Testis (tissue), 3 donors: ENCODE data around the gene RUNX3. TPM values are rescaled to one million over a fixed set of nuclear protein-coding genes. Genes with fewer than 3 reads are reported as not detected.

Source experiments
- DNase-seq: peaks from one replicate; pipeline ENCODE4 v3.0.0-alpha.2; 2019
- H3K27ac ChIP-seq, 2 donors: fragments of 200-600 bp; sonication (generic); one replicate each; pipeline ENCODE4 v1.5.1; 2019
- H3K27me3 ChIP-seq: fragments of 200-600 bp; sonication (generic); one replicate; pipeline ENCODE4 v1.5.1; 2019
- H3K36me3 ChIP-seq: fragments of 200-600 bp; sonication (generic); one replicate; pipeline ENCODE4 v1.5.1; 2017; ENCODE audit warnings: low read depth; ENCODE audit errors: missing control alignments
- H3K4me1 ChIP-seq: fragments of 200-600 bp; sonication (generic); one replicate; pipeline ENCODE4 v1.5.1; 2019
- H3K4me3 ChIP-seq, 2 donors: fragments of 200-600 bp; sonication (generic); one replicate each; pipeline ENCODE4 v1.5.1; 2017 to 2019
- H3K9me3 ChIP-seq: fragments of 200-600 bp; sonication (generic); one replicate; pipeline ENCODE4 v1.5.1; 2017
- CTCF ChIP-seq, 3 experiments: fragments of 450-650 bp in 2 of 3; fragments of 200-600 bp in 1 of 3; sonication (generic) in 1 of 3; IDR thresholded peaks; one replicate each; pipeline ENCODE4 v1.5.1; 2016 to 2019; ENCODE audit warnings: antibody characterized with exemption in 3 of 3, mild to moderate bottlenecking in 2 of 3, moderate library complexity in 1 of 3
- POLR2A ChIP-seq: fragments of 450-650 bp; IDR thresholded peaks from one replicate; pipeline ENCODE4 v1.6.1; 2017; ENCODE audit warnings: antibody characterized with exemption, mild to moderate bottlenecking, moderate library complexity
- WGBS, 2 donors: methylation state at CpG; one replicate each; pipeline ENCODE4 v1.1.5; 2018; 5-methylcytosine and 5-hydroxymethylcytosine counted together
- intact Hi-C: fragments of 100-400 bp; cut with DNase I; formaldehyde crosslinking; loops from one replicate; pipeline ENCODE4 v1.15.1; 2023; ENCODE audit warnings: low total_unique reads
- polyA plus RNA-seq: library from polyadenylated mRNA; stranded (reverse); fragments of 350-450 nt; fragmentation: Illumina TruSeq; extraction: RNeasy Lipid Tissue Mini Kit (QIAGEN cat#74804); gene quantifications from one replicate; pipeline ENCODE4 v1.2.3, GENCODE V29; 2014; ENCODE audit warnings: low read depth, low replicate concordance; ENCODE audit not compliant: insufficient read depth
- total RNA-seq, 2 donors: library from RNA; depleted of rRNA; stranded (reverse); fragments of >200 nt; gene quantifications; one replicate each; pipeline ENCODE4 v1.2.3, GENCODE V29; 2016

The RUNX3 gene
- total and polyA plus RNA-seq, 3 donors from 2014 or later: 5.1 to 6.4 (median 5.7) TPM

GRCh38 chr1:24867084-24867870, 62.8 kb downstream of the RUNX3 start:
- no peak for TF ChIP-seq POLR2A
- DNase-seq: no peak
- H3K9me3 ChIP-seq: no peaks in the 10 kb centered on the region
- no peak overlapping the region for H3K27ac ChIP-seq
- no peaks in the 10 kb centered on the region for H3K4me1 ChIP-seq
- WGBS, 2 donors: 60 to 61% methylated on average over 16 to 18 of the region's 18 CpGs
- intact Hi-C loops: no loop called here
- H3K27me3 ChIP-seq: no peaks in the 10 kb centered on the region
- no peak overlapping the region for H3K4me3 ChIP-seq
- no peaks in the 10 kb centered on the region for H3K36me3 ChIP-seq

DNA sequence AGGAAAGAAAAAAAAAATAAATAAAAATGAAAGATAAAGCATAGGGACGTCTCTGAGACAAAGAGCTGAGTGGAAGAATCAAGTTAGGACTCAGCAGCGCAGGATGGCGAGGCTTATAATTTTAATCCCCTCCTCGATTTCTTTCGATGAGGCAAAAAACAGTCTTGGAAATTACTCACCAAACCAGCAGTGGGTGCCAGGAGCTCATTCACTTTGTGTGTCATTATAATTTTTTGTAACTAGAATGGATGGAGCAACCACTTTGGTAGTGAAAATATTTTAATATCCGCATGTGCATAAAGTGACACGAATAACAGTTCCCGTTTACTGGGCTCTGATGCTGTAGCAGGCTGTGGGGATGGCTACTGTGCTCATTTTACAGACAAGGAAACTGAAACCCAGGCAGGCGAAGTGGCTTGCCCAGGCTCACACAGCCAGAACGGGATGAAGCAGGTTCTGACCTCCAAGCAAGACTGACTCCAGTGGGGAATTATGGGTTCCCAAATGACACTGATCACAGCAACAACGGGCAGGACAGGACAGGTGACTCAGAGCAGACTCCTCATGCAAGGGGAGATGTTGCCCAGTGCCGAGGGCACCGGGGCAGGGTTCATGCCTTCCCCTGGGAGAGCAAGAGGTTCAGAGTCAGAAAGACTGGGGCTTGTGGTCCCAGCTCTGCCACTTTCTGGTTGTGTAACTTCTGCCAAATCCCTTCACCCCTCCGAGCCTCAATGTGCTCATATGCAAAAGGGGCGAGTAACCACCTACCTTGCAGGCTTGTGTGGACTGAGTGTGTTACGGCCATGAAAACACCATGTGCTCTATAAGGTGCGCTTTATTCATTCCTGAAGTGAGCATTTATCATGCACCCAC, 63.6 kb downstream of the RUNX3 start:
- no peak overlapping the region for H3K27ac ChIP-seq
- WGBS, 2 donors: 75 to 83% methylated on average over 15 to 17 of the region's 17 CpGs
- no peaks in the 10 kb centered on the region for H3K9me3 ChIP-seq
- no peak overlapping the region for H3K4me3 ChIP-seq
- no peak for TF ChIP-seq POLR2A
- TF ChIP-seq CTCF (IDR thresholded peaks at IDR 0.05): no peak
- no peak for DNase-seq
- intact Hi-C loops: no loop called here
- no peaks in the 10 kb centered on the region for H3K36me3 ChIP-seq
- no peaks in the 10 kb centered on the region for H3K27me3 ChIP-seq
- no peaks in the 10 kb centered on the region for H3K4me1 ChIP-seq

DNA sequence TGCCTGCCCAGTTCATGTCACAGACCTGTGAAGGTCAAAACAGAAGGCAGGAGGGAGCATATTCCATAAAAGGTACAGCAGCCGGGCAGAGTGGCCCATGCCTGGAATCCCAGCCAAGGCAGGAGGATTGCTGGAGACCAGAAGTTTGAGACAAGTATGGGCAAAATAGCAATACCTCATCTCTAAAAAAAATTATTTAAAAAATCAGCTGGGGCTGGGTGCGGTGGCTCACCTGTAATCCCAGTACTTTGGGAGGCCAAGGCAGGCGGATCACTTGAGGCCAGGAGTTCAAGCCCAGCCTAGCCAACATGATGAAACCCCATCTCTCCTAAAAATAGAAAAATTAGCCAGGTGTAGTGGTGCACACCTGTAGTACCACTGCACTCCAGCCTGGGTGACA, 64.5 kb downstream of the RUNX3 start:
- TF ChIP-seq CTCF (IDR thresholded peaks at IDR 0.05) (no peak), POLR2A (no peak)
- no peaks in the 10 kb centered on the region for H3K27me3 ChIP-seq
- intact Hi-C loops: no loop called here
- no peak for DNase-seq
- no peaks in the 10 kb centered on the region for H3K9me3 ChIP-seq
- no peak overlapping the region for H3K4me3 ChIP-seq
- H3K36me3 ChIP-seq: no peaks in the 10 kb centered on the region
- 91 to 93% methylated on average over 3 of the region's 3 CpGs for WGBS, 2 donors
- H3K27ac ChIP-seq: no peak overlapping the region
- no peaks in the 10 kb centered on the region for H3K4me1 ChIP-seq

DNA sequence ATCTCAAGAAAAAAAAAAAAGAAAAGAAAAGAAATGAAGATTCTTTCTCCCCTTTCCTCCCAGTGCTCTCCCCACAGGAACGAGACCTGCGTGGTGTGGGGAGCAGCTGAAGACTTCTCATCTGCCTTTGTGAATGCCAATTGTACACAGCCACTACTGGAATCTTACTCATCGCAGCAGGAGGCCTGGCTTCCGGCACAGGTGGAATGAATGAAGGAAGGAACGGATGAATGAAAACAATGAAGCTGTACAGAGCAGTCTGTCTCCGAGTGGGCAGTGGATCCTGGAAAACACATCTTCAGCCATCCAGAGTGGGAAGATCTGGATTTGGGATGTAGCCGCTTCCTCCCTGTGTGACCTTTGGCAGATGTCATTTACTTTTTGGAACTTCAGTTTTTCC, 64.9 kb downstream of the RUNX3 start:
- TF ChIP-seq CTCF (IDR thresholded peaks at IDR 0.05): no peak
- no peak for TF ChIP-seq POLR2A
- Histone ChIP-seq H3K36me3 (no peaks in the 10 kb centered on the region), H3K4me1 (no peaks in the 10 kb centered on the region), H3K27me3 (no peaks in the 10 kb centered on the region), H3K4me3 (no peak overlapping the region), H3K9me3 (no peaks in the 10 kb centered on the region), H3K27ac (no peak overlapping the region)
- 95 to 96% methylated on average over 7 of the region's 7 CpGs for WGBS, 2 donors
- intact Hi-C loops: no loop called here
- DNase-seq: no peak

DNA sequence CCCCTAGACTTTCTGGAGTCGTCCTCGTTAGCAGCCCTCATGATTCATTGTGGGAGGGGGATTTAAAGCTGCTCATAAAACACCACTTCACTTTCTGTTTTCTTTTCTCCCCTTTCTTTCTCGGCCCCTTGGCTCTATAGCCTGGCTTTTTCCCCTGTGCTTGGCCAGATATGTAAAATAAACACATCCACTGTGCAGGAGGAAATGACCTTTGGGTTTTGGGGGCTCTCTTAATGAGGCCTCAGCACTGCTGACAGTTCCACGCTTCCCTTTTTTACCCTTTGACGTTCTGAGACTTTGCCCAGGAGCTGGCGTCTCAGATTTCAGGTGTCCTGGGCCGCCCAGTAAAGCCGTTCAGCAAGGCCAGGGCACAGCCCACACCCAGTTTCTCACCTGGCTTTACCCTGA, 65.7 kb downstream of the RUNX3 start:
- Histone ChIP-seq H3K4me3 (no peak overlapping the region), H3K4me1 (no peaks in the 10 kb centered on the region), H3K36me3 (no peaks in the 10 kb centered on the region), H3K9me3 (no peaks in the 10 kb centered on the region), H3K27ac (no peak overlapping the region), H3K27me3 (no peaks in the 10 kb centered on the region)
- TF ChIP-seq POLR2A (no peak), CTCF (IDR thresholded peaks at IDR 0.05) (no peak)
- WGBS, 2 donors: 58 to 67% methylated on average over 8 of the region's 8 CpGs
- intact Hi-C loops: no loop called here
- DNase-seq: no peak
